Posterior vena cava (tissue), 2 donors: ENCODE measurements around the gene TLK1. TPM values are rescaled to one million over a fixed set of nuclear protein-coding genes. Genes with fewer than 3 reads are reported as not detected.
A peak's percentile ranks its signal among the peaks of the same experiment; 100 is the strongest.

Experiments
- DNase-seq: peaks from one replicate; pipeline ENCODE4 v3.0.0-alpha.2; 2020; ENCODE audit warnings: low spot score
- intact Hi-C, 2 donors: fragments of 100-400 bp; cut with DNase I; formaldehyde crosslinking; loops; one replicate each; pipeline versions ENCODE4 v1.14.1 to v1.14.2; 2022 to 2023
- long read RNA-seq, 2 donors: library from polyadenylated mRNA; unstranded; transcript quantifications; one replicate each; pipeline ENCODE4 v2.0.0, GENCODE V29; 2020 to 2021
- total RNA-seq, 2 donors: library from RNA; stranded (reverse); fragmentation: NEBNext Ultra II Directional; extraction: Animal tissue kit (Norgen Biotek cat#: 25700); gene quantifications; one replicate each; pipeline ENCODE4 v1.2.1, GENCODE V29; 2021
- donor health status: DM: yes; HTN: yes; CAD: no.
- donor health status: DM: yes; HTN: yes; CAD: no.

The TLK1 gene
- 10 to 100 TPM; 48.6 to 55.3 TPM for total RNA-seq
- long read RNA-seq, donor 1, full-length matches to known transcripts = 1 of 5 reads
- long read RNA-seq, donor 1, partial matches to known transcripts = 3 of 5 reads
- long read RNA-seq, donor 1, other reads (novel, unspliced or antisense) = 1 of 5 reads
- long read RNA-seq, donor 2, partial matches to known transcripts = 14 of 19 reads
- long read RNA-seq, donor 2, other reads (novel, unspliced or antisense) = 5 of 19 reads

DNA sequence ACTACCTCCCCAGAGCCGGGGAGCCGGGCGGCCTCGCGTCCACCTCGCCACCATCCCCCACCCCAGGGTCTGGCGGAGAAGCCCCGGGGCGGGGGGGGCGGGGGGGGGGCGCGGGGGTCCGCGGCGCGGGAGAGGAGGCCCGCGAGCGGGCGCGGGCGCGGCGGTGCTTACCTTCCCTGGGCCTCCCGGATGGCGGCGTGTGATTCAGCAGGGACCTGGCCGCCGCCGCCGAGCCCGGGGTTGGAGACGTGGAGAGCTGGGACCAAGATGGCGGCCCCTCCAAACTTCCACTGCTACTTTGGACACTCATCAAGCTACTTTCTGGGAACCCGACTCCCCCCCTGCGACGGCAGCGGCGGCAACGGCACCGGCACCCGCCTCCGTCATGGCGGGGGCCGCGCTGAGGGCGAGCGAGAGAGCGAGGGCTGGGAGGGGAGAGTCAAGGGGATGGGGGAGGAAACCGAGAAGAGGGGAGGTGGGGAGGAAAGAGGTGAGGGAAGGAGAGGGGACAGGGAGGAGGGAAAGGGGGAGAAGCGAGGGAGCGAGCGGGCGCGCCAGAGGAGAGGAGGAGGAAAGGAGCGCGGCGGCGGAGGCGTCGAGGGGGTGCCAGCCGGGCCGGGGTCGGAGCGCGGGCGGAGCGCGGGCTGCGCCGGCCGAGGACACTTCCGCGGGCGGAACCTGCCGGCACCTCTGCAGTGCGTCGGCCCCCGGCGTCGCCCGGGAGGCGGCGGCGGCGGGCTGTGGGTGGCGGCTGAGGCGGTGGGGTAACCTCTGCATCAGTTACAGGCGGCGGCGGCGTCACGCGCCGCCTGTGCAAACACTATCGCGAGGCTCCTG is at the start of gene TLK1:
TLK1 (minus strand) TSS at position 775 of the 837 bp plus-strand sequence; CDS start at position 310, 465 bp downstream.
- intact Hi-C loops = loop anchor here in 1 of 2 donors (5.0 to 10.0 kb wide), 2 partner anchors 188 to 254 kb away; no protein-coding TSS in a partner anchor

DNA sequence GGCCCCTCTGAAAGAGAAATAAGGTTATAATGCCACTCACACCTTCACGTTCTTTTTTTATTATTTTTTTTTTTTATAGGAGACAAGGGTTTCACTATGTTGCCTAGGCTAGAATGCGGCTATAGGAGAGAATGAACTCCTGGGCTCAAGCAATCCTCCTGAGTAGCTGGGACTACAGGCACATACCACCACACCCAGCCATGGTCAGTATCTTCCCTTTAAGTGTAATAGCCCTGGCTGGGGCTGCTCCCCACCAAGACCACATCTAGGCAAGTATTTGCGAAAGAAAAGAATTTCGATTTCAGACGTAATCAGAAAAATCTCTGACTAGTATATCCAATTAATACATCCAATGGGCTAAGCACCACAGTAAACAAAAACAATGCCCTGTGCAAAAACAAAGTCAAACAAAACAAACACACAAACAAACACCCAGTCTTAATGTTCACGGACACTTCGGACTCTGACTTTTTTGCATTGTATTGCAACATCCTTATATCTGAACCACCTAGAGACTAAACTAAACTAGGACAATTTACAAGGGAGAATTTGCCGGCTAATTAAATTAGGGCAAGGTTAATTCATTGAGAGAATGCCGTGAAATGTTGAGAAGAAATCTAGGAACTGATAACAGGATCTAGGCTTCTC is 49.6 kb upstream of the TLK1 start:
- DNase-seq = no peak
- intact Hi-C loops = no loop called here

More for the DNA sequence above, at the start of gene TLK1:
- peak; percentile 93 for DNase-seq

DNA sequence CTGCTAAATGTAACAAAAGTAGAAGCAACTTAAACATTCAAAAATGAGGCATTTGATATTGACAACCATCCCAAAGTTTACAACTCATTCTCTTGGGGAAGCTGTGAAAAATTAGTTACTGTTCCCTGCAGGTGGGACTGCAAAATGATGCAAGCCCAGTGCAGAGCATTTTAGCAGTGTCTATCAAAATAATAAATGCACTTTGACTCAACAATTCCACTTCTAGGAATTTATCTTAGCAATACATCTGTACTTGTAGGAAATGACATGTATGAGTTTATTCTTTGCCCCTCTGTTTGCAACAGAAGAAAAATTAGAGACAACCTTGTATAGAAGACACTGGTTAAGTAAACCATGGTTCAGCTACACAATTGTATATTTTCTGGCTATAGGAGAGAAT is 48.0 kb upstream of the TLK1 start:
- DNase-seq = no peak
- intact Hi-C loops = no loop called here

DNA sequence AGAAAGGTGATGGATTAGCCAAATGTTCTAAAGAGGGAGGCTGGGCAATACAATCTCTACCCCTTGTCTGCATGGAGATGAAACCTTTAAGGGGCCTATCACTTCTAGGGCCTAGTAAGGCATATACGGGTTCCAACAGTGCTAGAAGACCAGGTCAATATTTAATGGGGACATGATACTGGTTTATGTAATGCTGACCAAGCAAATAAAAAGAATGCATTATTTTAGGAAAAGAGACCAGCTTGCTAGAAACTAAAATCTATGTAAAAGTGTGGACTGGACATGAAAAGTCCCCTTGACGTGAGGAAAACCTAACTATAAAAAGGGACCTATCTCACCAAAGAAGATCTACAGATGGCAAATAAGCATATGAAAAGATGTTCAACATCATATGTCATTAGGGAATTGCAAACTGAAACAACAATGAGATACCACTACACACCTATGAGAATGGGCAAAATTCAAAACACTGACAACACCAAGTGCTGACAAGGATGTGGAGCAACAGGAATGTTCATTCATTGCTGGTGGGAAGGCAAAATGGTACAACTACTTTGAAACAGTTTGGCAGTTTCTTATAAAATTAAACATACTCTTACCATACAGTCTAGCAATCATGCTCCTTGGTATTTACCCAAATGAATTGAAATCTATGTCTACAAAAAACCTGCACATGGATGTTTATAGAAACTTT is 45.9 kb upstream of the TLK1 start:
- DNase-seq = no peak
- intact Hi-C loops = no loop called here

DNA sequence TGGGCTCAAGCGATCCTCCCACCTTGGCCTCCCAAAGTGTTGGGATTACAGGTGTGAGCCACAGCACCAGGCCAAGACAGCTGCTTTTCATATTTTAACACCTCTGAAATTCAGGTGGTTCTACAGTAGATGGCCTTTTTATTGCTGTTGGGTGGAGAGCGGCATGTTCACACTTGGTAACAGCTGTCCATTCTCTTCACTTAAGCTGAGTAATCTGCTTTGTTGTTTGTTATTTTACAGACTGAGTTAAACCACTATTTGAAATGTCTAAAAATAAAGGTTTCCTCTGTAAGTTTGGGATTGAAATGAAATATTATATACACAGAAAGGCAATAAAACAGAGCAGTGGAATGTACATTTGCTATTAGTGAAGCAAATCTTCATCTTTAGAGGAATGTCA is 44.9 kb upstream of the TLK1 start:
- intact Hi-C loops = no loop called here
- DNase-seq = no peak

DNA sequence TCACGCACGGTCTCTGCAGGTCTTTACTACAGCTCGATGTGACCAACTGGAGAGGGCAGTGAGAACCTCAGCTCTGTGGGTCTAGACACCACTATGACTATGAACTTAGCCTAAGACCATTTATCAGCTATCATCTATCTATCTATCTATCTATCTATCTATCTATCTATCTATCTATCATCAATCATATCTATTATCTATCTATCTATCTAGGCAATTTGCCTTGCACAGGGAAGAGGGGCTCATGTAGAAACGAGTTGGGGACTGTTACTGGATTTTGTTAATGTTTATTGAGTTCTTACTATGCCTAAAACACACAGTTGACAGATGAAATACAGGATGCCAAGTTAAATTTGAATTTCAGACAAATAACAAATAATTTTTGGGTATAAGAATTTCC is 41.1 kb upstream of the TLK1 start:
- DNase-seq = no peak
- intact Hi-C loops = no loop called here

DNA sequence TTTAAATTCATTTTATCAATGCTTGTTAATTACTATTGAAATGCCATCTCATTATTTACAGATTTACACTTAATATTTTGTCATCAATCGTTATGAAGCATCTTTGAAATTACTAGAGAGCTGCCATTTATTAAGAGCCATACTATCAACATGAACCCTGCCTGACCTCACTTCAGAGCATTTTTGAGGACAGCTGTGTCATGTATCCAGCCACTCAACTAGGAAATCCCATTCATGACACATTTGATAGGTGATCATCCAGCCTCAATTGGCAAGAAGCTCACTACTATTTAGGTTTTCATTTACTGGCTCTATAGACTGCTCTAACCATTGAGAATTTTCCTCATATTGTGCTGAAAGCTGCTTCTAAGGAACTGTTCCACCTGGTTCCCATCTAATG is 40.6 kb upstream of the TLK1 start:
- DNase-seq = no peak
- intact Hi-C loops = no loop called here

DNA sequence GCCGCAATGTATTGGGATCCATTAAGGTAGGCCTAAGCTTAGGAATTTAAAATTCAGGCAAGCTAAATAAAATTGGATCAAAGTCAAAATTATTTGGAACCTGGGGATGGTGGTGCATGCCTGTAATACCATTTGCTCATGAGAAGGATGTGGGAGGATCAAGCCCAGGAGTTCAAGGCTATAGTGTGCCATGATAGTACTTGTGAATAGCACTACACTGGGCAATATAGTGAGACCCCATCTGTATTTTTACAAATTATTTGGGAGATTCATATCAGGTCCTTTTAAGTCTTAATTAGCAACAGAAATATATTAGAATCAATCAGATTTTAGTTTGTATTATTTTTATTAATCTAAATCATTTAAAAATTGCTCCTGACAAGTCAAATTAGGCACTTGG is 39.8 kb upstream of the TLK1 start:
- intact Hi-C loops = no loop called here
- DNase-seq = no peak

DNA sequence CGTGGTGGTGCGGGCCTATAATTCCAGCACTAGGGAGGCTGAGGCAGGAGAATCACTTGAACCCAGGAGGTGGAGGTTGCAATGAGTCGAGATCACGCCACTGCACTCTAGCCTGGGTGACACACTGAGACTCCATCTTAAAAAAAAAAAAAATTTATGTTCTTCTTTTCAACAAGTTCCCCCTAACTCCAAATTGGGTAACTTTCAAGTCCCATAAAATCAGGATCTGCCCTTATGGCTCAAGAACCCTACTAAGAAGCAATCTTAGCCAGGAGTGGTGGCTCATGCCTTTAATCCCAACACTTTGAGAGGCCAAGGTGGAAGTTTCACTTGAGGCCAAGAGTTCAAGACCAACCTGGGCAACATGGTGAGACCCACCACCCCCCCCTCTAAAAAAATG is 30.3 kb upstream of the TLK1 start:
- intact Hi-C loops = no loop called here
- no peak for DNase-seq

DNA sequence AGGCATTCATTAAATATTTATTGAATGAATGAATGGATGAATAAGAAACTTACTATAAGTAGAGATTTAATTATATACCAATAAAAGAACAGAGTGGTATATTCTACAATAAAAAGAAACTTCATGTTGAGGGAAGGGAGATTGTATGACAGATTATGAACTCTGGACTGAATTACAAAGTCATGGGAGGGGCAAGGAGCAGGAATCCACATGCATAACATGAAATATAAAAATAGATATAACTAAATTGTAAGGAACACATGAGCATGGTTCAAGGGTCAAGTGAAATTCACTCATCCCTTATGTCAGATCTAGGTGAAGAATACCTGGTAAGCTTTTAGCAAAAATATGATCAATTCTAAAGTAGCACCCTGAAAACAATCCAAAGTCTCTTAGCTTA is 27.1 kb upstream of the TLK1 start:
- DNase-seq = no peak
- intact Hi-C loops = no loop called here

DNA sequence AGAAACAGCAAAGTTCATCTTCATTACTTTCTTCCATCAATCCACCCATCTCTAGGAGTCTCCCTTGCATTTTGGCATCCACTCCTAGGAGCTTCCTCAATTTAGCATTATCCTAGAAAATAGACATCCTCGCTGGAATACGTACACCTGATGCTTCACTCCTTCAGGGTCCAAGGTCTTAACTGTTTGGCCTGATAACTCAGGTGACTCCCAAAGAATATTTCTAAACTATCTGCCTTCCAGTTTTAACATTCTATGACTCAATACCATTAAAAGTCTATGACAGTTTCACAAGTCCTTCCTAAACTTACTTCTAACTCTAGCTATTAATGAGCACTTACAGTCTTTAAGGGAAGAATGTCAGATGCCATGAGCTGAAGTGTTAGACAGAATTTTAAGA is 26.5 kb upstream of the TLK1 start:
- intact Hi-C loops = no loop called here
- DNase-seq = no peak

DNA sequence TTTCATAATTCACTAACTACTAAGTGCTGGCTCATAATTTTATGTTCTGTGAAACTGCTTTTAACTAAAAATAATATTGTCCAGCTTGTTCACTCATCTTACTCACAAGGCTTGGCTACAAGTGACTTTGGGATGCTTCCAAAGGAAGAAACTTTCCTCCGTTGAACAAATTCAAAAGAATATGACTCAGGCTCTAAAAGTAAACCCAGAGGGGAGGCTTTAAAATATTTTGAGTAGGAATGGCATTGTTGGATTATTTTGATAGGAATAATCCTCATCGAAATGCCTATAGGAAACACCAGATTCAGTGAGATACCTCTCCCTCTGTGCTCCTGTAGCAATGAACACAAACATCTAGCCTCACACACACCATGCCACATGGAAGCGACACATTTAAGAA is 25.2 kb upstream of the TLK1 start:
- intact Hi-C loops = no loop called here
- DNase-seq = no peak

DNA sequence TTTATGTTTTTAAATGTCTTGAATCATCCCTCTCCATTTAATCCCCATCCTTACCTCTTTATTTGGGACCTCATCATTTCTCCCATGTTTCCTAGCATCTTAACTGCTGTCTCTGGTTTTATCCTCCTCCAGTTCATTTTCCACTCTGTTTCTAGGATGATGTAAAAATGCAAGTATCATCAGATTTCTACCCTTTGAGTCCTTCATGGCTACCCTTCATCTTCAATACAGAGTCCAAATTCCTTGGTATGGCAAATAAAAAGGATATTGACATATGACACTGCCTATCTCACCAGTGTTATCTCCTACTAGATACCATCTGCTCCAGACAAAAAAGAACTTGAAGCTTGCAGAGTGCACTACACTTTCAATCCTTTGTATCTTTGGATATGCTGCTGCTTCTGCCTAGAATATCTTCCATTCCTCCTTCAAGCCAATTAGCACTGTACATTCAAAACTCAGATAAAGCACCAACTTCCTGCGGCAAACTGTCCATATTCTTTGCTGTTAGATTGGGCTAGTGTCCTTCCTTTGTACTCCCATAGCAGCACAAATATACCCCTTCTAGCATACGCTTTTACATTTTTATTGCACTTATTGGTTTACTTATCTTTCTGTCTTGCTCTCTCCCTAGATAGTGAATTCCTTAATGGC is 24.6 kb upstream of the TLK1 start:
- intact Hi-C loops = no loop called here
- DNase-seq = no peak

DNA sequence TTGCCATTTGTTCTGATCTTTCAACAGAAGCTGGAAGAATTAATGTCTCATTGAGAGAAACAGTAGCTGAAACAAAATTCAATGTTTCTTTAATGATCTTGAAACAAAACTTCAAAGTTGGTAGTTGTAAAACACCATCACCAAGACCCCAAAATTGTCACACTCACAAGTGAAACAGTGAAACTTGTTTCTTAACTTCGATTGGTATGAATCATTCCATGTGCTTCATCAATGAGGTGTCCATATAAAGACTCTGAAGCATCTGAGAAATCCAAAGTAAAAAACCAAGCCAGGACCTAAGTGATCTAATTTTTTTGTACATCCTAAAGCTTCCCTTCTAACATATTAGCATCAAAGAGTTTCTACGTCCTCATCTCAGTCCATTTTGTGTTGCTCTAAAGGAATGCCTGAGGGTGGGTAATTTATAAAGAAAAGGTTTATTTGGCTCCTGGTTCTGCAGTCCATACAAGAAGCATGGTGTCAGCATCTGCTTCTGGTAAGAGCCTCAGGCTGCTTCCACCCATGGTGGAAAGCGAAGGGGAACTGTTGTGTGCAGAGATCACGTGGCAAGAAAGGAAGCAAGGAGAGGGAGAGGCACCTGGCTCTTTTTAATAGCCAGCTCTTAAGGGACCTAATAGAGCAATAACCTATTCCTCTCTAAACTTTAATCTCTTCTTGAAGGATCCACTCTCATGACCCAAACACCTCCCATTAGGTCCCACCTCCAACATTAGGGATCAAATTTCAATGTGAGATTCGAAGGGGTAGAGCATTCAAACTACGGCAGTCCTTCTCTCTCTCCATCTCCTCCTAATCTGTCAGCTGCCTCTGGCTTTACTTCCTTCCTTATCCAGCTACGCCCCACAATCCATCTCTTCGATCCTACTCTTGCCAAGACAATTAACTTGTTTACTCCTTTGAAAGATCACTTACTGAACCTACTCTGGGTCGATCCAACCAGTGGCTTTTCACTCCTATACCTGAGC is 20.7 kb upstream of the TLK1 start:
- intact Hi-C loops = no loop called here
- DNase-seq = no peak

DNA sequence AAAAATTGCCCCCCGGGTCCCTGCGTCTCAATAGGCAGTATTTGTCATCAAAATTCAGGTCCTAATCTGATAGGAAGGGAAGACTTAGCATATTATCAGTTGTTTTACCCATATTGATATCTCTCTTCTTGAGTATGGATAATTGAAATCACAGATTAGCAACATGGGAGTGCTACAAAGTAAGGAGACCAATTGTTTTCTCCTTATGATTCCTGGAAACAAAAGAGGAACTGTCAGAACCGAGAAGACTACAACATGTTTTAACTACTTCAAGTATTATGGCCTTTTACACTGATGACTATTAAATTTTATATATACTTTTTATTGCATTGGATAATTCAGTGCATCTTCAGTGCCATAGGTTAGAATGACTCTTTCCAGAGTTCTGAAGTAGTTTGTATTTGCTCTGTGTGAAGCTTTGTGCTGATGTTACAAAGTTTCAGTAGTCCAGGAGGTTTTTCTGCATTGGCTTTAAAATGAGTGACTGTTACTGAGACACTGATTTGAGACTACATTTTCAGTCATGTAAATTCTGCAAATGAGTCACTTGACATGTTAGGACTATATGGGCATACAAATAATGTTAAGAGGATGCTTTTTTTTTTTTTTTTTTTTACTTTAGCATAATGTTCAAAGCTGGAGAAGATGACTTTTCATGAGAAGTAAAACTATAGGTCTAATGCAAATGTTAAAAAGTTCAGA is 19.7 kb upstream of the TLK1 start:
- intact Hi-C loops = no loop called here

DNA sequence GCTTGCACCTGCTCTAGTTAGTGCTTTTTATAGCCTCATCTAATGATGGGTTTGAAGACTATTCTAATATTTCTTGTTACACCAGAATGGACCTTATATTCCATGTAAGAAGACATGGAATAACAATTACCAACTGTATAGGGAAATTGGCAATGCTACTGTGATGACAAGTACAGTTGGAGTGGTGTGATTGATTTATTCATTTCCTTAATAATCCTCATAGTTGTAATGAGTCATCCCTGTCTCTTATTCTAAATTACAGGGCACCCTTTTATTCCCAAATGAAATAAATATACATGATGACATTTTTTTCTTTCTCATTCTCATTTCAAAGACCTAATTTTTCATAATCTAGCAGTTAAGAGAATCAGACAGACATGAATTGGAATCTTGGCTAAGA is 18.3 kb upstream of the TLK1 start:
- intact Hi-C loops = no loop called here
- DNase-seq = no peak

More for the DNA sequence above, 19.7 kb upstream of the TLK1 start:
- no peak for DNase-seq

DNA sequence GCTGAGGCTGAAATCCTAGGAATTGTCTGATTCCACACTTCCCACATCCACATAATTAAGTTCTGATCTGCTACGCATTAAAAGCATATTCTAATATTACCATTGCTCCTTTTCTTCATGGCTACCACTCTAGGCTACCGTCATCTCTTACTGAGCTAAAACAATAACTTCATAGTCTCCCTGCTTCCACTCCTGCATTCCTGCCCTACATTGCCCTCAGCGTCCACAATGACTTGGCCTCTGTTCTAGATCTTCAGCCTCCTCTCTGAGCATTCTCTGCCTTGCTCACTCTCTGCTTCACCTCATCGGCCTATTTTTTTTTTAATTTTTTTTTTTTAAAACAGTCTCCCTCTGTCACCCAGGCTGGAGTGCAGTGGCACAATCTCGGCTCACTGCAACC is 15.8 kb upstream of the TLK1 start:
- intact Hi-C loops = no loop called here
- no peak for DNase-seq

DNA sequence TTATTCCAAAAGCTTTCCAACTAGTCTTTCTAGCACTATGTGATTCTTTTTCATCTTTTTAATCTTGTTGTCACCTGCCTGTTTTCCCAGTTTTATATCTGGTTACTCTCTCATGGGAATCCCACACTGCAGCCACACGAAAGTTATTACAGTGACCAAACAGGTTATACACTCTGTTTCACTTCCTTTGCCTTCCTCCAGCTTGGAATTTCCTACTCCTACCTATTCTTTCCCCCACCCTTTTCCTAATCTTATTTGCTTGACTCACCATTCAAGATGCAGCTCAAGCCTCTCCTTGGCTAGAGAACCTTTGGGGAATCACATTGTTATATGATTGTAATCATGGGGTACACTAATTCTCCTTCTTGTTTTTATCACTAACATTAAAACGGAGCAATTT is 13.4 kb upstream of the TLK1 start:
- no peak for DNase-seq
- intact Hi-C loops = no loop called here
